ENCODE results near the gene CDH4.

DNA sequence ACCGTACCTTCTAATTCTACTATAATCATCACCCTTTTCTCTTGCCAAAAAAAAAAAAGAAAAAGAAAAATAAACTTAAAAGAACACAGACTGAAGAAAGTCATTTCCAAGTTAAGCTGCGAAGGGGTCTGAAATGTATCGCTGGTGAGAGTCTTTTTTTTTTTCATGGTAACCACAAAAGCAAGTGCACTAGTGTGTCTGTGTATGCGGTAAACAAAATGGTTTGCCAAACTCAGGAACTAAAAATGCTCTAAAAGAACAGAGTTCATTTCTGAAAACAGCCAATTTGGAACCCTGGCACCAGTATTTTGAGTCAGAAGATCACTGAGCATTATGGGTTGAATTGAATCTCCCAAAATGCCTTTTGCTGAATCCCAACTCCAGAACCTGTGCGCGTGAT, 46.6 kb downstream of the CDH4 start:
- TF ChIP-seq, protein P1, sequence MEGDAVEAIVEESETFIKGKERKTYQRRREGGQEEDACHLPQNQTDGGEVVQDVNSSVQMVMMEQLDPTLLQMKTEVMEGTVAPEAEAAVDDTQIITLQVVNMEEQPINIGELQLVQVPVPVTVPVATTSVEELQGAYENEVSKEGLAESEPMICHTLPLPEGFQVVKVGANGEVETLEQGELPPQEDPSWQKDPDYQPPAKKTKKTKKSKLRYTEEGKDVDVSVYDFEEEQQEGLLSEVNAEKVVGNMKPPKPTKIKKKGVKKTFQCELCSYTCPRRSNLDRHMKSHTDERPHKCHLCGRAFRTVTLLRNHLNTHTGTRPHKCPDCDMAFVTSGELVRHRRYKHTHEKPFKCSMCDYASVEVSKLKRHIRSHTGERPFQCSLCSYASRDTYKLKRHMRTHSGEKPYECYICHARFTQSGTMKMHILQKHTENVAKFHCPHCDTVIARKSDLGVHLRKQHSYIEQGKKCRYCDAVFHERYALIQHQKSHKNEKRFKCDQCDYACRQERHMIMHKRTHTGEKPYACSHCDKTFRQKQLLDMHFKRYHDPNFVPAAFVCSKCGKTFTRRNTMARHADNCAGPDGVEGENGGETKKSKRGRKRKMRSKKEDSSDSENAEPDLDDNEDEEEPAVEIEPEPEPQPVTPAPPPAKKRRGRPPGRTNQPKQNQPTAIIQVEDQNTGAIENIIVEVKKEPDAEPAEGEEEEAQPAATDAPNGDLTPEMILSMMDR (IDR thresholded peaks at IDR 0.05; ENCODE audit: borderline replicate concordance, extremely low read depth, low read length, poor library complexity, severe bottlenecking), result no peak
- TF ChIP-seq EZH2 (IDR thresholded peaks at IDR 0.05; ENCODE audit: borderline replicate concordance, low read depth, low read length, severe bottlenecking), result no peak
